Kidney (tissue), 14 donors: ENCODE data around the gene ST3GAL6. TPM values are rescaled to one million over a fixed set of nuclear protein-coding genes. Genes with fewer than 3 reads are reported as not detected.

Source experiments
- DNase-seq, 5 donors: peaks; one replicate each; pipeline ENCODE4 v3.0.0-alpha.2; 2013 to 2020
- FAIRE-seq: peaks from 2 replicates; lab custom pipeline; 2012; peaks lifted over from hg19 to GRCh38; lab: Jason Lieb, UNC
- H3K27ac ChIP-seq, 2 donors: one replicate each; pipeline ENCODE4 v1.7.0; 2013; ENCODE audit warnings: low read depth in 2 of 2, low read length in 2 of 2, inconsistent platforms in 1 of 2
- H3K27me3 ChIP-seq: one replicate; pipeline ENCODE4 v1.7.1; 2013; ENCODE audit warnings: low read length, inconsistent platforms; ENCODE audit not compliant: control insufficient read depth, insufficient read depth
- H3K36me3 ChIP-seq, 3 donors: one replicate each; pipeline versions ENCODE4 v1.7.0 to v1.7.1; 2013; ENCODE audit warnings: low read length in 3 of 3, control low read depth in 1 of 3, inconsistent platforms in 1 of 3; ENCODE audit not compliant: insufficient read depth in 3 of 3, control insufficient read depth in 2 of 3
- H3K4me1 ChIP-seq, 3 donors: one replicate each; pipeline versions ENCODE4 v1.7.0 to v1.7.1; 2013; ENCODE audit warnings: low read length in 3 of 3, inconsistent platforms in 1 of 3, low read depth in 1 of 3; ENCODE audit not compliant: control insufficient read depth in 2 of 3, insufficient read depth in 2 of 3
- H3K4me3 ChIP-seq, 3 donors: one replicate each; pipeline versions ENCODE4 v1.7.0 to v1.8.1; 2013; ENCODE audit warnings: low read length in 3 of 3, control low read depth in 1 of 3, inconsistent platforms in 1 of 3
- H3K9ac ChIP-seq, 3 donors: one replicate each; pipeline versions ENCODE4 v1.7.0 to v1.7.1; 2013; ENCODE audit warnings: low read length in 3 of 3, control low read depth in 1 of 3, inconsistent platforms in 1 of 3
- H3K9me3 ChIP-seq, 3 donors: one replicate each; pipeline versions ENCODE4 v1.7.0 to v1.7.1; 2013; ENCODE audit warnings: low read length in 3 of 3, control low read depth in 1 of 3, inconsistent platforms in 1 of 3; ENCODE audit not compliant: control insufficient read depth in 2 of 3, insufficient read depth in 1 of 3
- intact Hi-C: fragments of 100-400 bp; cut with DNase I; formaldehyde crosslinking; loops from one replicate; pipeline ENCODE4 v1.11.1; 2022
- polyA plus RNA-seq: library from polyadenylated mRNA; stranded (reverse); fragments of 350-450 nt; fragmentation: Illumina TruSeq; extraction: RNeasy Lipid Tissue Mini Kit (QIAGEN cat#74804); gene quantifications from one replicate; pipeline ENCODE4 v1.2.3, GENCODE V29; 2014; ENCODE audit warnings: low read depth, low replicate concordance; ENCODE audit not compliant: insufficient read depth
- total RNA-seq: library from RNA; stranded (reverse); fragmentation: NEBNext Ultra II Directional; extraction: Animal tissue kit (Norgen Biotek cat#: 25700); gene quantifications from one replicate; pipeline ENCODE4 v1.2.1, GENCODE V29; 2021
- TF ChIP-seq, protein P1 (sequence below): IDR thresholded peaks from 3 replicates; pipeline ENCODE4 v1.5.1; 2012; ENCODE audit warnings: mild to moderate bottlenecking, moderate library complexity, borderline replicate concordance; ENCODE audit not compliant: insufficient read depth; ENCODE audit errors: extremely low read depth
- donor health status: control.
- donor health status: control.
- donor health status: control.
- donor health status: control.
- donor health status: control.
- donor health status: DM: yes; HTN: yes; CAD: no.
- donor health status: Normal renal cell carcinoma (clear cell type).

The ST3GAL6 gene
- total and polyA plus RNA-seq, 2 donors from 2014 or later, result 10.7 to 20.8 TPM

DNA sequence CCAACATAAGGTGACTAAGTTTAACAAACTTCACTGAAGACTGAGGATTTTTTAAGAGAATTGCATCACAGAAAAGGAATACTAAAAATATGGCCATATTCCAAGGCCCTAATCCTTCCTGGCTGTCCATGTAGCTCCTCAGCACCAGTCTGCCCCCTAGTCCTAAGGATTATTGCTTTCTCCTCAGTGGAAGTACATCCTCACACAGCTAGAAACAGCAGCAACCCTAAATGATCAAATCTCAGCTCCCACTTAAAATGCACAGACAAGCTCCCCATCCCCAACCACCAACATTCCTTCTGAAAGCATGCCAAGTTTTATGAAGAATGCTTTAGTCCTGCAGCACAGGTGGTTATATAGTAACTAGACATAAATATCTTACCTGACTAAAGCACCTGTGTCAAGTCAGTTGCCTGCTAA lies 14.7 kb downstream of the ST3GAL6 start:
- TF ChIP-seq, protein P1, sequence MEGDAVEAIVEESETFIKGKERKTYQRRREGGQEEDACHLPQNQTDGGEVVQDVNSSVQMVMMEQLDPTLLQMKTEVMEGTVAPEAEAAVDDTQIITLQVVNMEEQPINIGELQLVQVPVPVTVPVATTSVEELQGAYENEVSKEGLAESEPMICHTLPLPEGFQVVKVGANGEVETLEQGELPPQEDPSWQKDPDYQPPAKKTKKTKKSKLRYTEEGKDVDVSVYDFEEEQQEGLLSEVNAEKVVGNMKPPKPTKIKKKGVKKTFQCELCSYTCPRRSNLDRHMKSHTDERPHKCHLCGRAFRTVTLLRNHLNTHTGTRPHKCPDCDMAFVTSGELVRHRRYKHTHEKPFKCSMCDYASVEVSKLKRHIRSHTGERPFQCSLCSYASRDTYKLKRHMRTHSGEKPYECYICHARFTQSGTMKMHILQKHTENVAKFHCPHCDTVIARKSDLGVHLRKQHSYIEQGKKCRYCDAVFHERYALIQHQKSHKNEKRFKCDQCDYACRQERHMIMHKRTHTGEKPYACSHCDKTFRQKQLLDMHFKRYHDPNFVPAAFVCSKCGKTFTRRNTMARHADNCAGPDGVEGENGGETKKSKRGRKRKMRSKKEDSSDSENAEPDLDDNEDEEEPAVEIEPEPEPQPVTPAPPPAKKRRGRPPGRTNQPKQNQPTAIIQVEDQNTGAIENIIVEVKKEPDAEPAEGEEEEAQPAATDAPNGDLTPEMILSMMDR, result no peak
- Histone ChIP-seq H3K9ac (no peak overlapping the region), H3K27ac (no peak overlapping the region), H3K4me1 (peaks cover 3 to 21% (median 11%) of the 10 kb centered on the region in 3 donors), H3K36me3 (peaks cover 0 to 2% (median 0%) of the 10 kb centered on the region in 3 donors), H3K4me3 (no peak overlapping the region), H3K9me3 (no peaks in the 10 kb centered on the region), H3K27me3 (no peaks in the 10 kb centered on the region)
- peak in 2 of 5 donors; percentile 52 to 64 for DNase-seq
- intact Hi-C loops, result no loop called here
- FAIRE-seq, result no peak

DNA sequence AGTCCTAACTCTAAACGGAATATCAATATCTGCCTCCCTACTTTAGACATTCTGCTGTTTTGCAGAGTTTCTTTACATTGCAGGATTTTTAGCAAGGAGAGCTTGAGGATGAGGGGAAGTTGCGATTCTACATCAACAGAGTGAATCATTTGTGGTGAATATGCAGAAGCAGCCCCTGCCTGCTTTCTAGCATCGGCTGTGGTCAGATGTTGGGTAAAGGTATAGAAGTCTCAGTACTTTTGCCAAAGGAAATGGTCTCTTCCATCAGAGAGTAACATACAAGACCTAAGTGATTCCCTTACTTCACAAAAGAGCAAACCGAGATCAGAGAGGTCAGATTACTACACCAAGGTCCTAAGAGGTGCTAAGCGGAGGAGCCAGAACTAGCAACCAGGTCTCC lies 15.2 kb downstream of the ST3GAL6 start:
- no peaks in the 10 kb centered on the region for H3K9me3 ChIP-seq
- no peaks in the 10 kb centered on the region for H3K27me3 ChIP-seq
- peaks cover 0 to 2% (median 0%) of the 10 kb centered on the region in 3 donors for H3K36me3 ChIP-seq
- peaks cover 3 to 21% (median 11%) of the 10 kb centered on the region in 3 donors for H3K4me1 ChIP-seq
- intact Hi-C loops, result no loop called here
- TF ChIP-seq, protein P1, result no peak
- DNase-seq, result no peak
- H3K9ac ChIP-seq, result peak overlapping the region in 1 of 3 donors; percentile 13
- peak overlapping the region; percentile 20 to 55 for H3K27ac ChIP-seq
- FAIRE-seq, result no peak
- no peak overlapping the region for H3K4me3 ChIP-seq

GRCh38 chr3:98778852-98779413 lies 15.8 kb downstream of the ST3GAL6 start:
- peaks cover 3 to 21% (median 11%) of the 10 kb centered on the region in 3 donors for H3K4me1 ChIP-seq
- FAIRE-seq (no peak), DNase-seq (no peak)
- peak overlapping the region in 1 of 3 donors; percentile 13 for H3K9ac ChIP-seq
- peaks cover 0 to 2% (median 0%) of the 10 kb centered on the region in 3 donors for H3K36me3 ChIP-seq
- H3K9me3 ChIP-seq, result no peaks in the 10 kb centered on the region
- H3K27ac ChIP-seq, result peak overlapping the region; percentile 20 to 55
- intact Hi-C loops, result no loop called here
- no peak overlapping the region for H3K4me3 ChIP-seq
- TF ChIP-seq, protein P1, result no peak
- H3K27me3 ChIP-seq, result no peaks in the 10 kb centered on the region
